Fibroblast of lung (primary cell): ENCODE data around the gene C1QTNF9.

Source experiments
- CTCF ChIP-seq, 2 donors: IDR thresholded peaks in 1 of 2; conservative IDR thresholded peaks in 1 of 2; 1 replicate in 1 of 2; 2 replicates in 1 of 2; pipeline ENCODE4 v1.5.1; 2011 to 2012; ENCODE audit warnings: low read length in 2 of 2, control low read depth in 1 of 2, inconsistent platforms in 1 of 2, low read depth in 1 of 2, mild to moderate bottlenecking in 1 of 2
- EZH2 ChIP-seq: IDR thresholded peaks from 2 replicates; pipeline ENCODE4 v1.5.1; 2012; ENCODE audit warnings: low read length, control low read depth, mild to moderate bottlenecking; ENCODE audit errors: missing control alignments

GRCh38 chr13:24270639-24271141 is 38.7 kb upstream of the C1QTNF9 start:
- TF ChIP-seq CTCF (conservative IDR thresholded peaks at IDR 0.05 in 1 of 2, IDR thresholded peaks at IDR 0.05 in 1 of 2; ENCODE audit: low read depth in 1 of 2, low read length in 2 of 2) (no peak), EZH2 (no peak)
